ENCODE measurements around the gene ZNF766.
A peak's percentile ranks its signal among the peaks of the same experiment; 100 is the strongest.

The ZNF766 gene

DNA sequence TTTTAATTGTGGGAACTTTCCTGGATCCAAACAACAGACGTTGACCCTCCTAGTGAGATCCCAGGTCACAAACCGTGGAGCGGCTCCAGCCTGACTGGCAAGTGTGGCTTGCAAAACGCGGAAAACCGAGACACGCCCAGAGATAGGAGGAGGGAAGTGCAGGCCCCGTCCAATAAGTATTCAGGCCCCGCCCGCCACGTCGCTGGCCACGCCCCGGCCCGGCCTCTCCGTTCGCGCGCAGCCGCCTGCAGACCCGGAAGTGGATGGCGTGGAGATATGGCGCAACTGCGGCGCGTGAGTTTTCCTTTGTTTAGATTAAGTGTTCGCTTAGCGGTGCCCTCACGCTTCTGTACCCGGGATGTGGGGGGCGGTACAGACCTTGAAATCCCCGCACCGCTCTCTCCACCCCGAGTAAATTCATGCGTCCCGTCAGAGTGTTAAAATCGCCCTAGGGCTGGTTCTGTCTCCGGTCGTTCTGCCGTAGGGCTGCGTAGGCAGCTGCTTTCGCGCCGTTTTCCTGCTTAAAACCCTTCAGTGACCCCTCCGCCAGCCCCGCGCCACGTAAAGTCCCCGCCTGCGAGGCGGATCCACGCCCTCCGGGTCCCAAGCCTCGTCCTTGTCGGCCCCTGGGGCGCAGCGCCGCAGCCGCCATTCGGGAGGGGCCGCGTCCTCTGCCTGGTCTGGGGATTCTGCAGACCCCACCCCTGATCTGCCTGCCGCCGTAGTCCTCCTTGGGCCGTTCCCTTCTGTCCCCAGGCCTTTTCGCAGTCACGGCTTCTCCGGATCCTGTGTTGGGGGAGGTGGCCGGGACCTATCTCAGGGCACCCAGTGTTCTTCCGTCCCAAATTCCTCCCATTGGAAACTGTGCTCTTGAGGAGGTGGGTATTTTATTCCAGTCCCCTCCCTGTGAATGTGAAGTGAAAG, at the start of gene ZNF766:
Gene ZNF766, plus strand, starts transcription at position 250 of the 924 bp plus-strand sequence. Its CDS starts 27 bp downstream, at position 277.
- Histone ChIP-seq H3K4me1 (ENCODE audit: insufficient read depth, low read length) (no peaks in the 10 kb centered on the region; the same call in 1 of the 2 replicates), H3K9me3 (ENCODE audit: control insufficient read depth, insufficient read depth, low read length) (peaks cover 3% of the 10 kb centered on the region; the same call in 1 of the 2 replicates), H3K36me3 (ENCODE audit: insufficient read depth, low read length) (peaks cover 11% of the 10 kb centered on the region), H3K9ac (ENCODE audit: low read depth, low read length) (peak within 1 kb of the TSS; percentile 99)

- peaks cover 68% of the 10 kb centered on the region for H3K36me3 ChIP-seq (ENCODE audit: insufficient read depth, low read length)
- H3K9ac ChIP-seq (ENCODE audit: low read depth, low read length) = no peak overlapping the region
Measured at GRCh38 chr19:52219611-52220010, 49.8 kb upstream of the ZNF766 start.

DNA sequence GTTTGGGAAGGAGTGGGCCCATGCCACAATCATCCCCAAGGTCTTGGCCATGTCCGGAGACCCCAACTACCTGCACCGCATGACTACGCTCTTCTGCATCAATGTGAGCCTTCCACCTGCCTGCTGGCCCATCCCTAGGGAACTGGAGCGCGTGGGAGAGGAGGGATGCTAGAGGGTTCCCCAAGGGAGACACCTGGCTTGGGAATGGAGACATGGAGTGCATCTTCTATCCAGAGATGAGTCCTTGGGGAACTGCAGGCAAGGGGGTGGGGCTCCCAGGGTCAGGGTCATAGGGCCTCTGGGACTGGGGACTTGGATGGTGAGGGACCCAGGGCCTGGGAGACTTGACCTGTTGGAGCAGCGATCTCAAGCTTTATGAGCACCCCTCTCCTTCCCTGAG, 48.4 kb upstream of the ZNF766 start:
- Histone ChIP-seq H3K9ac (ENCODE audit: low read depth, low read length) (no peak overlapping the region), H3K36me3 (ENCODE audit: insufficient read depth, low read length) (peaks cover 67% of the 10 kb centered on the region), H3K4me1 (ENCODE audit: insufficient read depth, low read length) (no peaks in the 10 kb centered on the region), H3K9me3 (ENCODE audit: control insufficient read depth, insufficient read depth, low read length) (no peaks in the 10 kb centered on the region)

More at GRCh38 chr19:52219611-52220010, 49.8 kb upstream of the ZNF766 start:
- H3K4me1 ChIP-seq (ENCODE audit: insufficient read depth, low read length) = no peaks in the 10 kb centered on the region
- H3K9me3 ChIP-seq (ENCODE audit: control insufficient read depth, insufficient read depth, low read length) = no peaks in the 10 kb centered on the region

DNA sequence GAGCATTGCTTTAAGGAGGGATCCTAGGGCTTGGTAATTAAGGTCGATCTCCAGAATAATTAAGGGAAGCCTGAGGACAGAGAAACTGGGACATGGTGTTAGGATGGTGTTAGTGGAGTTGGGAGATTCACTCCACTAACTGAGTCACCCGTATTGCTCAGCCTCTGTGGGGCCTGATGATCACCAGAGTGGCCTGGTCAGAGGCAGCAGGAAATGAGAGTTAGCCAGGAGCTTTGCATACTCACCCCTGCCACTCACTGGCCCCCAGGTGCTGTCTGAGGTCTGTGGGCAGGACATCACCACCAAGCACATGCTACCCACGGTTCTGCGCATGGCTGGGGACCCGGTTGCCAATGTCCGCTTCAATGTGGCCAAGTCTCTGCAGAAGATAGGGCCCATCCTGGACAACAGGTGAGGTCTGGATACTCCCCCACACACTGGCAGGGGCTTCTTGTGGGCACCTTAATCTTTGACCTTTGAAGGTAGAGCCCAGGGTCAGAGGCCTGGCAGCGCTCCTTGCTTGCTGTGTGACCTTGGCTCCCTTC, 47.5 kb upstream of the ZNF766 start:
- H3K4me1 ChIP-seq (ENCODE audit: insufficient read depth, low read length) = no peaks in the 10 kb centered on the region
- H3K9me3 ChIP-seq (ENCODE audit: control insufficient read depth, insufficient read depth, low read length) = no peaks in the 10 kb centered on the region
- no peak overlapping the region for H3K9ac ChIP-seq (ENCODE audit: low read depth, low read length)
- peaks cover 69% of the 10 kb centered on the region for H3K36me3 ChIP-seq (ENCODE audit: insufficient read depth, low read length)

GRCh38 chr19:52224211-52224610, 45.2 kb upstream of the ZNF766 start:
- Histone ChIP-seq H3K4me1 (ENCODE audit: insufficient read depth, low read length) (no peaks in the 10 kb centered on the region), H3K9me3 (ENCODE audit: control insufficient read depth, insufficient read depth, low read length) (no peaks in the 10 kb centered on the region), H3K9ac (ENCODE audit: low read depth, low read length) (no peak overlapping the region), H3K36me3 (ENCODE audit: insufficient read depth, low read length) (peaks cover 69% of the 10 kb centered on the region)

GRCh38 chr19:52226652-52227051, 42.7 kb upstream of the ZNF766 start:
- peaks cover 50% of the 10 kb centered on the region for H3K36me3 ChIP-seq (ENCODE audit: insufficient read depth, low read length)

GRCh38 chr19:52227196-52227940, 42.0 kb upstream of the ZNF766 start:
- no peak overlapping the region for H3K9ac ChIP-seq (ENCODE audit: low read depth, low read length)
- no peaks in the 10 kb centered on the region for H3K4me1 ChIP-seq (ENCODE audit: insufficient read depth, low read length)
- peaks cover 43% of the 10 kb centered on the region for H3K36me3 ChIP-seq (ENCODE audit: insufficient read depth, low read length)
- H3K9me3 ChIP-seq (ENCODE audit: control insufficient read depth, insufficient read depth, low read length) = no peaks in the 10 kb centered on the region

More at GRCh38 chr19:52226652-52227051, 42.7 kb upstream of the ZNF766 start:
- Histone ChIP-seq H3K9ac (ENCODE audit: low read depth, low read length) (no peak overlapping the region), H3K4me1 (ENCODE audit: insufficient read depth, low read length) (no peaks in the 10 kb centered on the region), H3K9me3 (ENCODE audit: control insufficient read depth, insufficient read depth, low read length) (no peaks in the 10 kb centered on the region)

DNA sequence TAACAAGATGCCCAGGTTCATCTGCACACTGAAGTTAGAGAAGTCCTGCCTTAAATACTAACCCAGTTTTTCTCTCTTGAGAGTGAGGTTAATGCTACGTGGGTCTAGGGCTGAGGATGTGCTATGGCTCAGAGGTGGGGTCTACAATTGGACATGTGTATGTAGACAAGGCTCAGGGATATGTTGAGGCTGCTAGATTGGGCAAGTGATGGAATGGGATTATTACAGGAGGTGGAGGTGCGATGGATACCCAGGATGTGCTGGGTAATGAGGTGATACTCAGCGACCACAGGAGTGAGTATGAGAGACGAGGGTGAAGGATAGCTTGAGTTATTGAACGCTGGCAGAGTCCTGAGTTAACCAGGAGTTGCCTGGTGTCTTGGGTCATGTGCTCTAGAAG, 41.4 kb upstream of the ZNF766 start:
- no peaks in the 10 kb centered on the region for H3K9me3 ChIP-seq (ENCODE audit: control insufficient read depth, insufficient read depth, low read length)
- peaks cover 39% of the 10 kb centered on the region for H3K36me3 ChIP-seq (ENCODE audit: insufficient read depth, low read length)
- H3K4me1 ChIP-seq (ENCODE audit: insufficient read depth, low read length) = no peaks in the 10 kb centered on the region
- no peak overlapping the region for H3K9ac ChIP-seq (ENCODE audit: low read depth, low read length)

DNA sequence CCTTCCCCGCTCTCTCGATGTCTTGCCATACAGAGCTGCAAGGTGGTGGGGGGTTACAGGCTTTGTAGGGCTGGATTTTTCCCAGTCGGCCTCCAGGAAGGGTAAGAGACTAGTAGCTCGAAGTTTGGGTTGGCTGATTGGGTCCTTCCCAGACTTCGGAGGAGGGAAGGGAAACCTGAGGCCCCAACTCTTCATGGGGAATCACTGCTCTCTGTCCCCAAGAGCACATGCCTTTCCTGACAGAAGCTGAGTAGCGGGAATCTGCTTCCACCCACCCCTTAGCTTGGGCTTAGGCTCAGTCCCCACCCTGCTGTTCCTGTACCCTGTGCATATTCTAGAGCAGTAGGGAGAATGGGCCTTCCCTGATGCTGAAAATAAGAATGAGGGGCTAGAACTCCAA, 39.9 kb upstream of the ZNF766 start:
- Histone ChIP-seq H3K9ac (ENCODE audit: low read depth, low read length) (no peak overlapping the region), H3K36me3 (ENCODE audit: insufficient read depth, low read length) (peaks cover 25% of the 10 kb centered on the region), H3K9me3 (ENCODE audit: control insufficient read depth, insufficient read depth, low read length) (no peaks in the 10 kb centered on the region), H3K4me1 (ENCODE audit: insufficient read depth, low read length) (no peaks in the 10 kb centered on the region)

DNA sequence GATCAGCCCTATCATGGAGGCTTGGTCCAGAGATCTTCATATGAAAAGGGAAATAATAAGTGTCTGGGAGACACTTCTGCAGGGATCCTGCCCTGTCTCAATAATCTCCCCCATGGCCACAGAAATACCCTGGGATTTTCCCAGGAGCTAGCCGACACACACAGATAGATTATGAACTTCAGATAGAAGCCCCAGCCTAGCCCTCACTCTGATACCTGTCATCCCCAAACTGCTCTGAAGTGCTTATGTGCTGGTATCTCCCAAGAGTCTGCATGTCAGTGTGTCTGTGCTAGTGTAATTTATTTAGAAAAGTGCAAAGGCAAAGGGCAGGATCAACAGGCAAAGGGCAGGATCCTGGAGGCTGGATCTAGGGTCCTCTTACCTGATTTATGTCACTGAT, 38.7 kb upstream of the ZNF766 start:
- no peak overlapping the region for H3K9ac ChIP-seq (ENCODE audit: low read depth, low read length)
- no peaks in the 10 kb centered on the region for H3K9me3 ChIP-seq (ENCODE audit: control insufficient read depth, insufficient read depth, low read length)
- no peaks in the 10 kb centered on the region for H3K4me1 ChIP-seq (ENCODE audit: insufficient read depth, low read length)
- H3K36me3 ChIP-seq (ENCODE audit: insufficient read depth, low read length) = peaks cover 20% of the 10 kb centered on the region

DNA sequence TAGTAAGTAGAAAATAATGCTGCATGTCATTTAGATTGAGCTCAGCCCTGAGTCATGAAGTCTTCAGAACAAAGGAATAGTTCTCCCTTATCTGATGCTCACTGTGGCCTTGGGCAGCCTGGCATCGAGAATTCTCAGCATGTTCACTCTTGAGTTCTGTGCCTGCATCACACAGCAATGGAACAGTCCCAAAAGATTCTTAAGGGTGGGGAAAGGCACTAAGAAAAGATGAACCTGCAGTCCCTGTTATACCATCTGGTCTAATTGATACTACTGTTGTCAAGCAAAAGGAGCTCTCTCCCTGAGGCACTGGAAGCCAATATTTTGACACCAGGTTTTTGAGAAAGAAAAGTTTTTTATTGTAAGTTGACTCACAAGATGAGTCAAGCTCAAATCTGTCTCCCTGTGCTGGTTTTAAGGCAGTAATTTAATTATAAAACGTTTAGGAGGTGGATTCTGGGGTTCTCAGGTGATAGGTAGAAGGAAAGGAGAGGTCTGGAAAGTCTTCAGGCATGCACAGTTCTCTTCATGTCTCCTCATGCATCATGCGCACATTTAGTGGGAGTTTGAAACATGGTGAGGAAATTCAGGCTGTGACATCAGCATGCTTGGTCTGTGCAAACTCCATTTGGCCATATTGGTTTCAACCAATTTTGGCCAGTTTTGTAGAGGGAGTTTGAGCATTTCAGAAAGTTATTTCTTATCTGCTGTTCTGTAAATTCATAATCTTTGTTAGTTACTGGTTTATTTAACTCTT, 38.1 kb upstream of the ZNF766 start:
- Histone ChIP-seq H3K9me3 (ENCODE audit: control insufficient read depth, insufficient read depth, low read length) (no peaks in the 10 kb centered on the region), H3K9ac (ENCODE audit: low read depth, low read length) (no peak overlapping the region), H3K4me1 (ENCODE audit: insufficient read depth, low read length) (no peaks in the 10 kb centered on the region), H3K36me3 (ENCODE audit: insufficient read depth, low read length) (peaks cover 14% of the 10 kb centered on the region; the same call in 1 of the 2 replicates)

DNA sequence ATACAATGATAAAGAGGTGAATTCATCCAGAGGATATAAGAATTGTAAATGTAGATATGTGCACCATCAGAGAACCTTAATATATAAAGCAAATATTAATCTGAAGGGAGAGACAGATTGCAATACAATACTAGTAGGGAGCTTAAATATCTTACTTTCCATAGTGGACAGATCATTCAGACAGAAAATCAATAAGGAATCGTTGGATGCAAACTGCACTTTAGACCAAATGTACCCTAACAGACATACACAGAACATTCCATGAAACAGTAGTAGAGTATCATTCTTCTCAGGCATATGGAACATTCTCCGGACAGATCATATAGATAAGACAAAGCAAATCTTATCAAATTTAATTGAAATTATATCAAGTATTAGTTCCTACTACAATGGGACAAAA, 35.0 kb upstream of the ZNF766 start:
- no peaks in the 10 kb centered on the region for H3K9me3 ChIP-seq (ENCODE audit: control insufficient read depth, insufficient read depth, low read length)
- H3K36me3 ChIP-seq (ENCODE audit: insufficient read depth, low read length) = no peaks in the 10 kb centered on the region
- no peak overlapping the region for H3K9ac ChIP-seq (ENCODE audit: low read depth, low read length)
- no peaks in the 10 kb centered on the region for H3K4me1 ChIP-seq (ENCODE audit: insufficient read depth, low read length)

DNA sequence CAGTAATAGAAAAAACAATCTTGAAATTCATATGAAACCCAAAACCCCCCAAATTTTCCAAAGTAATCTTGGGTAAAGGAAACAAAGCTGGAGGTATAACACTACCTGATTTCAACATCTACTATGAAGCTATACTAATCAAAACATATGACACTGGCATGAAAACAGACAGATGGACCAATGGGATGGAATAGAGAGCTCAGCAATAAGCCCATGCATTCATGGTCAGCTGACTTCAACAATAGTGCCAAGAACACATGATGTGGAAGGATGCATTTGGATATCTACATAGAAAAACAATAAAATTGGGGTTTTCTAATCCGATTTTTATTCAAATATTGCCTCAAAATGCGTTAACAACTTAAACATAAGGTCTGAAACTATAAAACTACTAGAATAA, 32.2 kb upstream of the ZNF766 start:
- Histone ChIP-seq H3K9ac (ENCODE audit: low read depth, low read length) (no peak overlapping the region), H3K9me3 (ENCODE audit: control insufficient read depth, insufficient read depth, low read length) (no peaks in the 10 kb centered on the region), H3K4me1 (ENCODE audit: insufficient read depth, low read length) (no peaks in the 10 kb centered on the region), H3K36me3 (ENCODE audit: insufficient read depth, low read length) (no peaks in the 10 kb centered on the region)
